Measurements from ENCODE around the gene KCTD6.

GRCh38 chr3:58529516-58530353 is 37.8 kb downstream of the KCTD6 start:
- TF ChIP-seq POLR2AphosphoS5 (IDR thresholded peaks at IDR 0.05; ENCODE audit: low read depth, low read length) (no peak), CTCF (IDR thresholded peaks at IDR 0.05; ENCODE audit: control extremely low read depth in 1 of 3, insufficient read depth in 1 of 3, low read depth in 1 of 3, low read length in 3 of 3) (peak; percentile 91 to 97 (median 92)), JUN (IDR thresholded peaks at IDR 0.05; ENCODE audit: low read depth, low read length) (no peak), POLR2A (IDR thresholded peaks at IDR 0.05; ENCODE audit: control extremely low read depth in 1 of 2, low read depth in 2 of 2, low read length in 2 of 2) (no peak), GABPA (IDR thresholded peaks at IDR 0.05; ENCODE audit: borderline replicate concordance, insufficient read depth, low read length) (no peak), CHD1 (IDR thresholded peaks at IDR 0.05; ENCODE audit: low read depth, low read length) (no peak), EP300 (IDR thresholded peaks at IDR 0.05; ENCODE audit: borderline replicate concordance in 1 of 2, low read depth in 2 of 2, low read length in 2 of 2) (no peak), EZH2 (IDR thresholded peaks at IDR 0.05; ENCODE audit: low read depth, low read length, severe bottlenecking) (no peak), JUND (IDR thresholded peaks at IDR 0.05; ENCODE audit: low read length) (no peak), ZNF274 (IDR thresholded peaks at IDR 0.05; ENCODE audit: borderline replicate concordance, extremely low read depth, low read length) (no peak), CREB1 (IDR thresholded peaks at IDR 0.05) (no peak)
